Gastroesophageal sphincter (tissue), 3 donors: Measurements from ENCODE around the gene NR3C1.

Source experiments
- EP300 ChIP-seq: sonication (generic); formaldehyde crosslinking; IDR thresholded peaks from one replicate; pipeline ENCODE4 v1.6.1; 2017; ENCODE audit warnings: antibody characterized with exemption, mild to moderate bottlenecking
- POLR2A ChIP-seq, 2 donors: fragments of 450-650 bp; IDR thresholded peaks; one replicate each; pipeline ENCODE4 v1.6.1; 2017; ENCODE audit warnings: antibody characterized with exemption in 2 of 2, mild to moderate bottlenecking in 2 of 2, moderate library complexity in 1 of 2
- POLR2AphosphoS5 ChIP-seq: sonication (generic); formaldehyde crosslinking; IDR thresholded peaks from one replicate; pipeline ENCODE4 v1.6.1; 2017; ENCODE audit warnings: antibody characterized with exemption
- TF ChIP-seq, protein P1 (sequence below), 4 experiments: fragments of 200-600 bp in 2 of 4; fragments of 450-650 bp in 2 of 4; sonication (generic) in 1 of 4; IDR thresholded peaks; one replicate each; pipeline ENCODE4 v1.5.1; 2017 to 2019; ENCODE audit warnings: antibody characterized with exemption in 4 of 4, mild to moderate bottlenecking in 2 of 4, moderate library complexity in 2 of 4

DNA sequence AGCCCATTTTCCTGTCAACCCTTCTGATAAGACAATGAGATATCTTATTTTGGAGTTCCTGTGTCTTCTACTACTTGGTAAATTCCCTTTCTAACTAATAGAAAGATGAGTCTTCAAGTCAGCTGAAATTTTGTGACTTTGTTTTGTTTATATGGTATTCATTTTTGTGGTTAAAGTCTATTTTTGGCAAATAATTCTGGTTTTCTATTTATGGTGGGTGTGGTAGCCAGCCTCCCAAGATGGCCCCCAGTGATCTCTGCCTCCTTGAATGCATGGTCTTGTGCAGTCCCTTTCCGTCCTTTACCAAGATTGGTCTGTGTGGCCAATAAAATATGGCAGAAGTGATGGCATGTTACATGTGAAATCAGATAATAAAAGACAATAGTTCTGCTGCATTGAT, 91.5 kb downstream of the NR3C1 start:
- TF ChIP-seq, protein P1, sequence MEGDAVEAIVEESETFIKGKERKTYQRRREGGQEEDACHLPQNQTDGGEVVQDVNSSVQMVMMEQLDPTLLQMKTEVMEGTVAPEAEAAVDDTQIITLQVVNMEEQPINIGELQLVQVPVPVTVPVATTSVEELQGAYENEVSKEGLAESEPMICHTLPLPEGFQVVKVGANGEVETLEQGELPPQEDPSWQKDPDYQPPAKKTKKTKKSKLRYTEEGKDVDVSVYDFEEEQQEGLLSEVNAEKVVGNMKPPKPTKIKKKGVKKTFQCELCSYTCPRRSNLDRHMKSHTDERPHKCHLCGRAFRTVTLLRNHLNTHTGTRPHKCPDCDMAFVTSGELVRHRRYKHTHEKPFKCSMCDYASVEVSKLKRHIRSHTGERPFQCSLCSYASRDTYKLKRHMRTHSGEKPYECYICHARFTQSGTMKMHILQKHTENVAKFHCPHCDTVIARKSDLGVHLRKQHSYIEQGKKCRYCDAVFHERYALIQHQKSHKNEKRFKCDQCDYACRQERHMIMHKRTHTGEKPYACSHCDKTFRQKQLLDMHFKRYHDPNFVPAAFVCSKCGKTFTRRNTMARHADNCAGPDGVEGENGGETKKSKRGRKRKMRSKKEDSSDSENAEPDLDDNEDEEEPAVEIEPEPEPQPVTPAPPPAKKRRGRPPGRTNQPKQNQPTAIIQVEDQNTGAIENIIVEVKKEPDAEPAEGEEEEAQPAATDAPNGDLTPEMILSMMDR (IDR thresholded peaks at IDR 0.05), result no peak
- TF ChIP-seq POLR2AphosphoS5 (no peak), POLR2A (IDR thresholded peaks at IDR 0.05) (no peak), EP300 (no peak)
